Body of pancreas (tissue), 4 donors: ENCODE results near the gene LRRC56.

Experiments
- POLR2A ChIP-seq, 3 donors: fragments of 450-650 bp; IDR thresholded peaks; one replicate each; pipeline ENCODE4 v1.6.1; 2016; ENCODE audit warnings: antibody characterized with exemption in 3 of 3, mild to moderate bottlenecking in 2 of 3
- TF ChIP-seq, protein P1 (sequence below), 7 experiments: fragments of 450-650 bp in 4 of 7; fragments of 200-600 bp in 3 of 7; sonication (generic) in 3 of 7; IDR thresholded peaks; one replicate each; pipeline ENCODE4 v1.5.1; 2016 to 2019; ENCODE audit warnings: antibody characterized with exemption in 7 of 7

DNA sequence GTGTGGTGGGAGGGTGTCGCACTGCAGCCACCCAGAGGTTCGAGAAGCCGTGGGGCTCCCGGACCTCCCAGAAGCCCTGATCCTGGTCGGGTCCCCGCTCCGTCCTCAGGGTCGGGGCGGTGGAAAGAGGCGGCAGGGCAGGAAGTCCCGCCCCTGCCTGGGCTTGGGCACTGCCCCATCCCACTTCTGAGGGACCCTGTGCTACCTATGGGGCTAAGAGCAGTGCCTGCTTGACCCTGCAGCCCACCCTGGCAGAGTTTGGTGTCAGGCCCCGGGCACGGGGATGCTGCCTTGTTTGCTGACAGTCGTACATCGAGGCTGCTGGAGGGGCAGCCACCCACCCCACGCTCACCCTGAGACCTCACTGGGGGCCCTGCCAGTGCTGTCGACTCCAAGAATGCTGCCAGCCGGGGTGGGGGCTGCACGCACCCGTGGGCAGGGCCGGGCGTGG lies 49.7 kb upstream of the LRRC56 start:
- TF ChIP-seq, protein P1, sequence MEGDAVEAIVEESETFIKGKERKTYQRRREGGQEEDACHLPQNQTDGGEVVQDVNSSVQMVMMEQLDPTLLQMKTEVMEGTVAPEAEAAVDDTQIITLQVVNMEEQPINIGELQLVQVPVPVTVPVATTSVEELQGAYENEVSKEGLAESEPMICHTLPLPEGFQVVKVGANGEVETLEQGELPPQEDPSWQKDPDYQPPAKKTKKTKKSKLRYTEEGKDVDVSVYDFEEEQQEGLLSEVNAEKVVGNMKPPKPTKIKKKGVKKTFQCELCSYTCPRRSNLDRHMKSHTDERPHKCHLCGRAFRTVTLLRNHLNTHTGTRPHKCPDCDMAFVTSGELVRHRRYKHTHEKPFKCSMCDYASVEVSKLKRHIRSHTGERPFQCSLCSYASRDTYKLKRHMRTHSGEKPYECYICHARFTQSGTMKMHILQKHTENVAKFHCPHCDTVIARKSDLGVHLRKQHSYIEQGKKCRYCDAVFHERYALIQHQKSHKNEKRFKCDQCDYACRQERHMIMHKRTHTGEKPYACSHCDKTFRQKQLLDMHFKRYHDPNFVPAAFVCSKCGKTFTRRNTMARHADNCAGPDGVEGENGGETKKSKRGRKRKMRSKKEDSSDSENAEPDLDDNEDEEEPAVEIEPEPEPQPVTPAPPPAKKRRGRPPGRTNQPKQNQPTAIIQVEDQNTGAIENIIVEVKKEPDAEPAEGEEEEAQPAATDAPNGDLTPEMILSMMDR (IDR thresholded peaks at IDR 0.05) = no peak
- TF ChIP-seq POLR2A (IDR thresholded peaks at IDR 0.05) = no peak
